ENCODE measurements around the gene DUSP7.
A peak's percentile ranks its signal among the peaks of the same experiment; 100 is the strongest.

The DUSP7 gene

GRCh38 chr3:52092271-52092660, 35.9 kb upstream of the DUSP7 start:
- H3K27ac ChIP-seq: no peak overlapping the region
- TF ChIP-seq CTCF (IDR thresholded peaks at IDR 0.05; ENCODE audit: low read depth, low read length): no peak
- no peaks in the 10 kb centered on the region for H3K9me3 ChIP-seq (ENCODE audit: severe bottlenecking)

GRCh38 chr3:52091586-52092270, 35.4 kb upstream of the DUSP7 start:
- DNase-seq: no peak
- Histone ChIP-seq H3K36me3 (peaks cover 6% of the 10 kb centered on the region; the same call in 1 of the 2 replicates), H3K27me3 (ENCODE audit: insufficient read depth, low read depth, severe bottlenecking) (no peaks in the 10 kb centered on the region), H3K4me3 (ENCODE audit: low read depth, low read length) (no peak overlapping the region), H3K9me3 (ENCODE audit: severe bottlenecking) (no peaks in the 10 kb centered on the region), H3K27ac (no peak overlapping the region)
- no peak for TF ChIP-seq CTCF (IDR thresholded peaks at IDR 0.05; ENCODE audit: low read depth, low read length)

More at GRCh38 chr3:52092271-52092660, 35.9 kb upstream of the DUSP7 start:
- no peak for DNase-seq
- H3K4me3 ChIP-seq (ENCODE audit: low read depth, low read length): no peak overlapping the region
- no peaks in the 10 kb centered on the region for H3K27me3 ChIP-seq (ENCODE audit: insufficient read depth, low read depth, severe bottlenecking)
- H3K36me3 ChIP-seq: peaks cover 6% of the 10 kb centered on the region; the same call in 1 of the 2 replicates

GRCh38 chr3:52090933-52091468, 34.6 kb upstream of the DUSP7 start:
- Histone ChIP-seq H3K4me3 (ENCODE audit: low read depth, low read length) (no peak overlapping the region), H3K9me3 (ENCODE audit: severe bottlenecking) (no peaks in the 10 kb centered on the region), H3K36me3 (peaks cover 6% of the 10 kb centered on the region; the same call in 1 of the 2 replicates), H3K27me3 (ENCODE audit: insufficient read depth, low read depth, severe bottlenecking) (no peaks in the 10 kb centered on the region), H3K27ac (no peak overlapping the region)
- TF ChIP-seq CTCF (IDR thresholded peaks at IDR 0.05; ENCODE audit: low read depth, low read length): no peak
- DNase-seq: no peak

- no peaks in the 10 kb centered on the region for H3K27me3 ChIP-seq (ENCODE audit: insufficient read depth, low read depth, severe bottlenecking)
- H3K9me3 ChIP-seq (ENCODE audit: severe bottlenecking): no peaks in the 10 kb centered on the region
- no peak overlapping the region; the same call in 1 of the 2 replicates for H3K27ac ChIP-seq
- TF ChIP-seq CTCF (IDR thresholded peaks at IDR 0.05; ENCODE audit: low read depth, low read length): no peak
- H3K36me3 ChIP-seq: peaks cover 6% of the 10 kb centered on the region; the same call in 1 of the 2 replicates
- no peak overlapping the region for H3K4me3 ChIP-seq (ENCODE audit: low read depth, low read length)
- no peak for DNase-seq
Observed at GRCh38 chr3:52090131-52090932, 34.0 kb upstream of the DUSP7 start.

GRCh38 chr3:52089691-52090090, 33.3 kb upstream of the DUSP7 start:
- peak overlapping the region; percentile 72 for H3K27ac ChIP-seq
- TF ChIP-seq CTCF (IDR thresholded peaks at IDR 0.05; ENCODE audit: low read depth, low read length): no peak
- DNase-seq: no peak
- H3K36me3 ChIP-seq: peaks cover 6% of the 10 kb centered on the region; the same call in 1 of the 2 replicates
- H3K4me3 ChIP-seq (ENCODE audit: low read depth, low read length): no peak overlapping the region
- no peaks in the 10 kb centered on the region for H3K9me3 ChIP-seq (ENCODE audit: severe bottlenecking)
- H3K27me3 ChIP-seq (ENCODE audit: insufficient read depth, low read depth, severe bottlenecking): no peaks in the 10 kb centered on the region

Data from WERI-Rb-1 (cell line).